ENCODE data around the gene ZNF564. TPM values are rescaled to one million over a fixed set of nuclear protein-coding genes. Genes with fewer than 3 reads are reported as not detected.

Gene ZNF564
- total and polyA plus RNA-seq, 2 of the 8 experiments (the other 6 are each of a cell fraction or from before 2014, with no cell fraction given), result 0.89 to 10.4 TPM

GRCh38 chr19:12597594-12597993 is 46.3 kb upstream of the ZNF564 start:
- ChIA-PET POLR2A (ENCODE audit: partially characterized antibody) (interaction anchor here (1.2 kb wide), 1 partner anchor 84 kb away, joined by 4 read pairs; the partner anchor contains the start of gene DHPS), CTCF (ENCODE audit: partially characterized antibody) (interaction anchor here (0.8 to 1.1 kb wide), 3 partner anchors 9 to 75 kb away, joined by 3 to 4 read pairs (median 3); no protein-coding TSS in a partner anchor)
- FAIRE-seq (no peak), DNase-seq (ENCODE audit: low read depth in 1 of 2, low spot score in 2 of 2) (no peak)
- Histone ChIP-seq H3K4me3 (ENCODE audit: extremely low read depth in 1 of 4, insufficient read depth in 2 of 4, low read depth in 3 of 4, low read length in 4 of 4) (no peak overlapping the region), H3K79me2 (ENCODE audit: control insufficient read depth in 1 of 2, insufficient read depth in 2 of 2, low read length in 2 of 2) (no peaks in the 10 kb centered on the region), H3K56ac (replicated peaks; ENCODE audit: insufficient read length, low read depth, low read length) (no peak overlapping the region), H3K23me2 (ENCODE audit: low read depth, low read length) (no peaks in the 10 kb centered on the region), H3K14ac (ENCODE audit: insufficient read length) (no peak overlapping the region), H3K4ac (replicated peaks; ENCODE audit: insufficient read length, low read depth, low read length) (no peak overlapping the region), H3K4me2 (ENCODE audit: insufficient read depth in 1 of 2, low read depth in 2 of 2, low read length in 2 of 2) (no peak overlapping the region), H4K91ac (replicated peaks; ENCODE audit: insufficient read length, low read length) (no peak overlapping the region), H4K5ac (ENCODE audit: insufficient read length, low read depth, low read length) (no peak overlapping the region), H2AFZ (ENCODE audit: low read length) (no peak overlapping the region), H4K8ac (ENCODE audit: extremely low read depth, insufficient read depth, low read length) (no peak overlapping the region), H2BK120ac (replicated peaks; ENCODE audit: low read depth, low read length) (no peak overlapping the region), H3K27ac (ENCODE audit: low read depth, low read length) (no peak overlapping the region), H2AK5ac (ENCODE audit: low read depth, low read length) (no peak overlapping the region), H3K9me3 (ENCODE audit: insufficient read depth in 2 of 2, low read depth in 1 of 2, low read length in 1 of 2) (no peaks in the 10 kb centered on the region), H2BK5ac (ENCODE audit: low read depth, low read length) (no peak overlapping the region), H3K27me3 (replicated peaks in 1 of 4; ENCODE audit: control insufficient read depth in 3 of 4, extremely low read depth in 1 of 4, insufficient read depth in 3 of 4, low read length in 3 of 4) (no peaks in the 10 kb centered on the region), H2BK20ac (ENCODE audit: low read length) (no peak overlapping the region), H3K9ac (replicated peaks in 1 of 4; ENCODE audit: extremely low read depth in 1 of 4, low read depth in 3 of 4, low read length in 3 of 4) (no peak overlapping the region), H3K23ac (ENCODE audit: insufficient read length) (no peak overlapping the region), H2BK12ac (ENCODE audit: low read depth, low read length) (no peak overlapping the region), H3K4me1 (replicated peaks in 1 of 4; ENCODE audit: control insufficient read depth in 3 of 4, insufficient read depth in 4 of 4, low read length in 3 of 4) (no peaks in the 10 kb centered on the region), H2BK15ac (ENCODE audit: low read length) (no peak overlapping the region), H3K36me3 (ENCODE audit: control insufficient read depth in 2 of 4, insufficient read depth in 4 of 4, low read length in 3 of 4) (no peaks in the 10 kb centered on the region; a peak in 1 of 8 replicates), H4K20me1 (replicated peaks in 1 of 2; ENCODE audit: control insufficient read depth in 1 of 2, insufficient read depth in 2 of 2, low read length in 2 of 2) (no peaks in the 10 kb centered on the region), H3K18ac (ENCODE audit: extremely low read depth, low read length) (no peak overlapping the region), H3K79me1 (ENCODE audit: low read depth, low read length) (no peaks in the 10 kb centered on the region)
- TF ChIP-seq RBBP5 (IDR thresholded peaks at IDR 0.05; ENCODE audit: borderline replicate concordance, low read depth, low read length) (no peak), KDM5A (IDR thresholded peaks at IDR 0.05; ENCODE audit: low read length) (no peak), TEAD4 (IDR thresholded peaks at IDR 0.05; ENCODE audit: low read depth, low read length) (no peak), JUND (IDR thresholded peaks at IDR 0.05; ENCODE audit: low read length) (no peak)
- WGBS, 2 experiments (ENCODE audit: extremely low coverage in 1 of 2, insufficient coverage in 1 of 2, insufficient read length in 1 of 2, insufficient replicate concordance in 2 of 2, low coverage in 1 of 2, low lambda C conversion rate in 2 of 2, missing lambda C conversion rate in 1 of 2), result 91% methylated on average over 11 of the region's 11 CpGs; no CpG with 5 or more reads in 1 of the 2 experiments
